ENCODE data around the gene PPIB. TPM values are rescaled to one million over a fixed set of nuclear protein-coding genes. Genes with fewer than 3 reads are reported as not detected.

PPIB gene
- total RNA-seq, 1 experiment from 2014 or later = 458 TPM

DNA sequence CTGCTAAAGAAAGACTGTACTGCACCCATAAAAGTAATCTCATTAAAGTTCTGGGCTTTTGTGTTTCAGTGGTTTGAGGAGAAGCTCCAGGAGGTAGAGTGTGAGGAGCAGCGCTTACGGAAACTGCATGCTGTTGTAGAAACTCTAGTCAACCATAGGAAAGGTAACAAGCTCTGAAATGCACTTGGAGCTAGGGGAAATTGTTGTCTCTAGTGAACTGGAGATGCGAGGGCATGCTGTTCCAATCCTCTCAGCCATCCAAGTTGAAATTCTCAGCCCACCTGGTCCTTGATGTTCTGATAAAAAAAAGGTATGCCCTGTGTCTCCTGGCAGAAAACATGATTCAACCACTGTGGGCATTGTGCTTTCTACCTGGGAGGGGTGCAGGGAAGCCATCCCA, 32.7 kb downstream of the PPIB start:
- Histone ChIP-seq H3K9me3 (no peaks in the 10 kb centered on the region), H3K27me3 (replicated peaks; ENCODE audit: control insufficient read depth, insufficient read depth, low read length) (no peaks in the 10 kb centered on the region), H3K4me1 (no peaks in the 10 kb centered on the region), H3K4me3 (ENCODE audit: low read depth, low read length) (no peak overlapping the region), H3K36me3 (ENCODE audit: control insufficient read depth, insufficient read depth, low read length) (no peaks in the 10 kb centered on the region; the same call in 1 of the 2 replicates)
- DNase-seq = no peak
- no peaks in the 10 kb centered on the region for H3K9me3 Mint-ChIP-seq (ENCODE audit: unreplicated experiment)
- ChIA-PET CTCF (no interaction called here), POLR2A (no interaction called here)
- no peaks in the 10 kb centered on the region for H3K27me3 Mint-ChIP-seq (ENCODE audit: insufficient read depth, unreplicated experiment)
- TF ChIP-seq, protein P1, sequence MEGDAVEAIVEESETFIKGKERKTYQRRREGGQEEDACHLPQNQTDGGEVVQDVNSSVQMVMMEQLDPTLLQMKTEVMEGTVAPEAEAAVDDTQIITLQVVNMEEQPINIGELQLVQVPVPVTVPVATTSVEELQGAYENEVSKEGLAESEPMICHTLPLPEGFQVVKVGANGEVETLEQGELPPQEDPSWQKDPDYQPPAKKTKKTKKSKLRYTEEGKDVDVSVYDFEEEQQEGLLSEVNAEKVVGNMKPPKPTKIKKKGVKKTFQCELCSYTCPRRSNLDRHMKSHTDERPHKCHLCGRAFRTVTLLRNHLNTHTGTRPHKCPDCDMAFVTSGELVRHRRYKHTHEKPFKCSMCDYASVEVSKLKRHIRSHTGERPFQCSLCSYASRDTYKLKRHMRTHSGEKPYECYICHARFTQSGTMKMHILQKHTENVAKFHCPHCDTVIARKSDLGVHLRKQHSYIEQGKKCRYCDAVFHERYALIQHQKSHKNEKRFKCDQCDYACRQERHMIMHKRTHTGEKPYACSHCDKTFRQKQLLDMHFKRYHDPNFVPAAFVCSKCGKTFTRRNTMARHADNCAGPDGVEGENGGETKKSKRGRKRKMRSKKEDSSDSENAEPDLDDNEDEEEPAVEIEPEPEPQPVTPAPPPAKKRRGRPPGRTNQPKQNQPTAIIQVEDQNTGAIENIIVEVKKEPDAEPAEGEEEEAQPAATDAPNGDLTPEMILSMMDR (IDR thresholded peaks at IDR 0.05; ENCODE audit: insufficient read depth in 1 of 2, low read depth in 1 of 2, low read length in 1 of 2, severe bottlenecking in 1 of 2, unreplicated experiment in 1 of 2) = no peak
- intact Hi-C loops (cut with micrococcal nuclease; ENCODE audit: unreplicated experiment) = no loop called here
- H3K36me3 Mint-ChIP-seq (ENCODE audit: insufficient read depth, unreplicated experiment) = peaks cover 28% of the 10 kb centered on the region
- H3K27ac Mint-ChIP-seq (ENCODE audit: unreplicated experiment) = no peak overlapping the region
- H3K4me1 Mint-ChIP-seq (ENCODE audit: low read depth, unreplicated experiment) = no peaks in the 10 kb centered on the region
- no peak overlapping the region for H3K4me3 Mint-ChIP-seq (ENCODE audit: unreplicated experiment)
- no TSS peak for BruUV-seq (replicated peaks)

DNA sequence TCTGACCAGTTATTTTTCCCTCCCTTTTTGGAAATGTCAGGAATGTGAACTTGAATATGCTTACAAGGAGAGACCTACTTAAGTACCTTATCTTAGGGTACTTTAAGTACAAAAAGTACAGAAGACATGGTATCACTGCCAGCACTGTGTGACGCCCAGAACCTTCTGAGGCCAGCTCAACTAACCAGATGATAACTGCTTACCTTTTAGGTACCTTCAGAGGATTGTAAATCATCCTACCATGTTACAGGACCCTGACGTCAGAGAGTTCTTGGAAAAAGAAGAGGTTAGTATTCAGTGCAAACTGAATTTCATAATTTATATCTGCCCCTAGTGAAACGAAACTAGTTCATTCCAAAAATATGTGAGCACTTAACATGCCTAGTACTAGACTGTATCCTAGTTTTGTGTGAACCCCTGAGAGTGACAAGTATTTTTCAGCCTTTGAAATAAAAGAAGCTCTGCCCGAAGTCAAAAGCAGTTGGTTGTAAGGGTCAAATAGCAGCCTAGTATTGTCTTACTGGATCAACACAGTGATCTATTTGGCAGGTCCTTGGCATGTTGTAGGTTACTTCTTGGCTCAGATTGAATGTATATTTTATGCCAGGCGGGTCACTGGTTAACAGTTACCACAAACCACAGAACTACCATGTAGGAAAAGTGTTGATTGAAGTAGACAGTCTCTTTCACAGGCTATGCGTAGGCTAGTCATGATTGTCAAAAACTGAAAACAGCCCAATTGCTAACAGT, 35.1 kb downstream of the PPIB start:
- Histone ChIP-seq H3K4me3 (ENCODE audit: low read depth, low read length) (no peak overlapping the region), H3K27me3 (replicated peaks; ENCODE audit: control insufficient read depth, insufficient read depth, low read length) (no peaks in the 10 kb centered on the region), H3K4me1 (no peaks in the 10 kb centered on the region), H3K36me3 (ENCODE audit: control insufficient read depth, insufficient read depth, low read length) (no peaks in the 10 kb centered on the region; the same call in 1 of the 2 replicates), H3K9me3 (no peaks in the 10 kb centered on the region)
- Mint-ChIP-seq H3K4me3 (ENCODE audit: unreplicated experiment) (no peak overlapping the region), H3K27me3 (ENCODE audit: insufficient read depth, unreplicated experiment) (no peaks in the 10 kb centered on the region), H3K36me3 (ENCODE audit: insufficient read depth, unreplicated experiment) (peaks cover 33% of the 10 kb centered on the region), H3K4me1 (ENCODE audit: low read depth, unreplicated experiment) (no peaks in the 10 kb centered on the region), H3K27ac (ENCODE audit: unreplicated experiment) (no peak overlapping the region), H3K9me3 (ENCODE audit: unreplicated experiment) (no peaks in the 10 kb centered on the region)
- no peak for DNase-seq
- TF ChIP-seq, protein P1 (IDR thresholded peaks at IDR 0.05; ENCODE audit: insufficient read depth in 1 of 2, low read depth in 1 of 2, low read length in 1 of 2, severe bottlenecking in 1 of 2, unreplicated experiment in 1 of 2) = no peak
- intact Hi-C loops (cut with micrococcal nuclease; ENCODE audit: unreplicated experiment) = no loop called here
- CTCF ChIA-PET = no interaction called here
- POLR2A ChIA-PET = interaction anchor here (0.6 kb wide), 1 partner anchor 136 kb away, joined by 27 read pairs; no protein-coding TSS in a partner anchor
- no TSS peak for BruUV-seq (replicated peaks)

DNA sequence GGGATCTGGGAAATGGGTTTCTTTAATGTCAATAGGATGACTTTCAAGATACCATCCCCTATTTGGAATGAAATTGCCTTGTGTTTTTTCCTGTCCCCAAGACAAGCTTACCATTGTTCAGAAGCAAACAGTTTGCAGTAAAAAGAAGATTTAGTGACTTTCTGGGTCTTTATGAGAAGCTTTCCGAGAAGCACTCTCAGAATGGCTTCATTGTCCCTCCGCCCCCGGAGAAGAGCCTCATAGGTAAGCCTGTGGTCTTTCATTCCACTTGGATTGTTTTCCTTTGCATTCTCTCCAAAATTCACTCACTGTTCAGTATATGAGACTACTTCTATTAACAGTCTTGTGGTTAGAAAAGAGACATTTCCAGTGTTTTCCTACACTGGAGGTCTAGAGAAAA, 36.8 kb downstream of the PPIB start:
- H3K27me3 ChIP-seq (replicated peaks; ENCODE audit: control insufficient read depth, insufficient read depth, low read length) = no peaks in the 10 kb centered on the region
- Mint-ChIP-seq H3K36me3 (ENCODE audit: insufficient read depth, unreplicated experiment) (peaks cover 36% of the 10 kb centered on the region), H3K4me3 (ENCODE audit: unreplicated experiment) (no peak overlapping the region), H3K27me3 (ENCODE audit: insufficient read depth, unreplicated experiment) (no peaks in the 10 kb centered on the region), H3K4me1 (ENCODE audit: low read depth, unreplicated experiment) (no peaks in the 10 kb centered on the region), H3K9me3 (ENCODE audit: unreplicated experiment) (no peaks in the 10 kb centered on the region), H3K27ac (ENCODE audit: unreplicated experiment) (no peak overlapping the region)
- ChIA-PET POLR2A (no interaction called here), CTCF (no interaction called here)
- H3K36me3 ChIP-seq (ENCODE audit: control insufficient read depth, insufficient read depth, low read length) = no peaks in the 10 kb centered on the region
- DNase-seq = no peak
- H3K4me3 ChIP-seq (ENCODE audit: low read depth, low read length) = no peak overlapping the region
- no peaks in the 10 kb centered on the region for H3K4me1 ChIP-seq
- intact Hi-C loops (cut with micrococcal nuclease; ENCODE audit: unreplicated experiment) = no loop called here
- no peaks in the 10 kb centered on the region for H3K9me3 ChIP-seq
- TF ChIP-seq, protein P1 (IDR thresholded peaks at IDR 0.05; ENCODE audit: insufficient read depth in 1 of 2, low read depth in 1 of 2, low read length in 1 of 2, severe bottlenecking in 1 of 2, unreplicated experiment in 1 of 2) = no peak
- no TSS peak for BruUV-seq (replicated peaks)
